CD4-positive, alpha-beta T cell treated with Interleukin-10 for 1 hour (primary cell): Measurements from ENCODE around the gene SIN3A.
"Not testable (repeated sequence)": the region's sequence is repeated elsewhere in the genome, so short reads cannot be mapped to it uniquely, and the experiment has no call there.

Source experiments
- DNase-seq: peaks from one replicate; pipeline ENCODE4 v3.0.0-alpha.2; 2020

Gene SIN3A

GRCh38 chr15:75451674-75452363, at the start of gene SIN3A:
Gene SIN3A, minus strand, starts transcription at chr15:75451690. Its CDS starts 21,315 bp downstream, at chr15:75430375.
- DNase-seq = peak; percentile 100

GRCh38 chr15:75493732-75494131, 42.2 kb upstream of the SIN3A start:
- DNase-seq = no peak

- no peak for DNase-seq
Measured at GRCh38 chr15:75483961-75484360, 32.5 kb upstream of the SIN3A start.

GRCh38 chr15:75483556-75483955, 32.1 kb upstream of the SIN3A start:
- DNase-seq = not testable (repeated sequence)

GRCh38 chr15:75483106-75483505, 31.6 kb upstream of the SIN3A start:
- DNase-seq = no peak

GRCh38 chr15:75480463-75480862, 29.0 kb upstream of the SIN3A start:
- not testable (repeated sequence) for DNase-seq

- DNase-seq = no peak
Measured at GRCh38 chr15:75479670-75480069, 28.2 kb upstream of the SIN3A start.

- DNase-seq = not testable (repeated sequence)
Measured at GRCh38 chr15:75477094-75477493, 25.6 kb upstream of the SIN3A start.

GRCh38 chr15:75468913-75469598, 17.6 kb upstream of the SIN3A start:
- no peak for DNase-seq

- DNase-seq = no peak
Measured at GRCh38 chr15:75460646-75461045, 9.2 kb upstream of the SIN3A start.

GRCh38 chr15:75459581-75459980, 8.1 kb upstream of the SIN3A start:
- DNase-seq = no peak

- DNase-seq = no peak
Measured at GRCh38 chr15:75456710-75457109, 5.2 kb upstream of the SIN3A start.

GRCh38 chr15:75455982-75456531, 4.6 kb upstream of the SIN3A start:
- DNase-seq = peak; percentile 60

- DNase-seq = peak; percentile 88
Measured at GRCh38 chr15:75455424-75455981, 4.0 kb upstream of the SIN3A start.

GRCh38 chr15:75454471-75455378, 3.2 kb upstream of the SIN3A start:
- DNase-seq = peak; percentile 86

GRCh38 chr15:75453703-75454470, 2.4 kb upstream of the SIN3A start:
- DNase-seq = peak; percentile 99

GRCh38 chr15:75452865-75453702, 1.6 kb upstream of the SIN3A start:
- peak; percentile 47 for DNase-seq

- peak; percentile 85 for DNase-seq
Measured at GRCh38 chr15:75452364-75452864, 924 bp upstream of the SIN3A start.

- no peak for DNase-seq
Measured at GRCh38 chr15:75451202-75451673, 252 bp downstream of the SIN3A start.
